HG03139 (cell line): Measurements from ENCODE around the gene SPRR2B.
"Not testable (repeated sequence)": the region's sequence is repeated elsewhere in the genome, so short reads cannot be mapped to it uniquely, and the experiment has no call there.

Experiments
- ATAC-seq: cut with Tn5 transposase; IDR thresholded peaks from one replicate; pipeline ENCODE4 v1.9.1; 2021; ENCODE audit not compliant: unreplicated experiment

SPRR2B gene

DNA sequence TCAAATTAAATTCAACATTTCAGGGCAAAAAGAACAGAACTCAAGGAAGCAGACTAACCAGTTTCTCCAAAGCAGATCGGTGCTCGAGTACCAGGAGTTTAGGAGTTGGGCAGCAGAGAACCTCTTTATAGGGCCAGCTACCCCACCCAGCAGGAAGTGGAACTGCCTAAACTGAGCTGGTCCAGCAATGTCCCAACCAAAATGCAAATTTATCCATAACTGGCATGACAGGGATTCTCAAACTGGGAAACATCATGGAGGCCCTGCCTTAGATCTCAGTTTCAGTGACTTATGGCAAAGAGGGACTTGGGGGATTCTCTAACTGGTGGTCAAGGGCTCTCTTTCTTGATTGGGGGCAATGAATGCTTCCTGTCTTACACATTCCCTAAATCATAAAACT is at the start of gene SPRR2B:
TSS of gene SPRR2B (minus strand) at position 101 of the 400 bp plus-strand sequence. CDS start 772 bp downstream, outside the sequence.
- no peak for ATAC-seq

DNA sequence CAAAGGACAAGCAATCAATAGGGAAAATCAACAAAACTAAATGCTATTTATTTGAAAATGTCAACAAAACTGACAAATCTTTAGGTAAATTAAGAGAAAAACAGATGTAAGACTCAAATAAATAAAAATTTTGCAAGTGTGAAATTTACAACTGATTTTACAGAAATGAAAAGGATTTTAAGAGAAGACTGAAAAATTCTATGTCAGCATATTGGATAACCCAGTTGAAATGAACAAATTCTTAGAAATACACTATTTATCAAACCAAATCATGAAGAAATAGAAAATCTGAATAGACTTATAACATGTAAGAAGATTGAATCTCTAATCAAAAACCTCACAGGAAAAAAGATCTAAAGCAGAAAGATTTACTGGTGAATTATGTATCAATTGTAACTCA is 49.5 kb upstream of the SPRR2B start:
- no peak for ATAC-seq

DNA sequence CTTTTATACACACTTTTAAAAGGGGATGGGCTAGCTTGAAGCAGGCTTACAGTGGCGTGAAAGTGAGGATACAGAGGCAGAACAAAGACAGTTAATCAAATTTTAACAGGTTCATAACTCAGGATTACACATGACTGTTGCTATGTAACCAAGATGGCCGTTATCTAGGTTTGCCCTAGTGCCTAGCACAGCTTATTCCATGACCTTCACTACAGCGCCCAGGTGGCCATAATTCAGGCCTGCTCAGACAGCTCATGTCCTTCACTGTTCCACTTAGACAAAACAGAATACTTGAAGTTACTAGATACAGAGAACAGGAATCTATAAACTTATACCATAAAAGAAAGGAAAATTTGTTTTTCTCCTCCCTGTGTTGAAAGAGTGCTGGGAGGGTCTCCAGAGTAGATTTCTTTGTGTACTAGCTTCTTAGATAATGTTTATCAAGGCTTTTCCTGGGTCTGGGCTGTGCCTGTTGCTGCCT is 48.1 kb upstream of the SPRR2B start:
- no peak for ATAC-seq

DNA sequence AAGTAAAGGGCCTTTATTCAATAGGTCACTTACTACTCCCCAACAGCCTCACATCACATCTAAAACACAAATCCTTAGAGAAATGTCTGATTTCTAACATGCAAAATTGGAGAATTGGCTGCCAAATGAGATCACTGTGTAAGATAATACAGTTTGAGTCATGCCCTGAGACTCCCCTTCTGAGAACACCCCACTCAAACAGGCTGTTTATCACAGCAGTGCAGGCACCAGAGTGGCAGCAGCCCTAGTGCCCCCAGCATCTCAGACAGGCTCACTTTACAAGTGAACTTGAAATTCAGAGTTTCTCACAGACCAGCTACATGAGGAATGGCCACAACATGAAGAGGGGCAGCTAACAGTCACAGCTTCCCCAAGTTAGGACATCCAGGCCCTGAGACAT is 43.9 kb upstream of the SPRR2B start:
- not testable (repeated sequence) for ATAC-seq

DNA sequence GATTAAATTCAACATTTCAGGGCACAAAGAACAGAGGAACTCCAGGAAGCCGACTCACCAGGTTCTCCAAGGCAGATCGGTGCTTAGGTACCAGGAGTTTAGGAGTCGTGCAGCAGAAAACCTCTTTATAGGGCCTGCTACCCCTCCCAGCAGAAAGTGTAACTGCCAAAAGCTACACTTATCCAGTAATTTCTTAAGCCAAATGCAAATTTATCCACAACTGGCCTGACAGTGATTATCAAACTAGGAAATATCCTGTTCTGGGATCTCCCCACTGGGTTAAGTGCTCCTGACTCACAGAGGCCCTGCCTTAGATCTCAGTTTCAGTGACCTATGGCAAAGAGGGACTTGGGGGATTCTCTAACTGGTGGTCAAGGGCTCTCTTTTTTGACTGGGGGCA is 42.0 kb upstream of the SPRR2B start, which contains the start of gene SPRR2F:
TSS of gene SPRR2F (minus strand) at position 101 of the 400 bp plus-strand sequence. CDS start 783 bp downstream, outside the sequence.
- ATAC-seq, result no peak

DNA sequence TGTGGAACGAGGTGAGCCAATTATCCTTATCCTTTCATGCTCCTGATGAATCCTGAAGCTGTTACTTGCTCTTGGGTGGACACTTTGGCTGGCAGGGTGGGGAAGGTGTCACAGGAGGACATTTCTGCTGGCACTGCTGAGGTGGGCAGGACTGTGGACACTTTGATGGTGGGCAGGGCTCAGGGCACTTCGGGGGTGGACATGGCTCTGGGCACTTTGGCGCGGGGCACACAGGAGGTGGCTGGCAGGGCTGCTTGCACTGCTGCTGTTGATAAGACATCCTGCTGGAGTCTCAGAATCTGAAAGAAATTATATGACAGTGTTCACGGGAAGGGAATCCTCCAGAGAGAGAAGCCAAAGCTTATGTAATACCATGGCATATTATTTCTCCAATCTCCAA is 41.0 kb upstream of the SPRR2B start:
- ATAC-seq, result not testable (repeated sequence)

- no peak for ATAC-seq
Measured at GRCh38 chr1:153100245-153100644, 28.8 kb upstream of the SPRR2B start.

GRCh38 chr1:153099461-153100045 is 28.1 kb upstream of the SPRR2B start:
- no peak for ATAC-seq

DNA sequence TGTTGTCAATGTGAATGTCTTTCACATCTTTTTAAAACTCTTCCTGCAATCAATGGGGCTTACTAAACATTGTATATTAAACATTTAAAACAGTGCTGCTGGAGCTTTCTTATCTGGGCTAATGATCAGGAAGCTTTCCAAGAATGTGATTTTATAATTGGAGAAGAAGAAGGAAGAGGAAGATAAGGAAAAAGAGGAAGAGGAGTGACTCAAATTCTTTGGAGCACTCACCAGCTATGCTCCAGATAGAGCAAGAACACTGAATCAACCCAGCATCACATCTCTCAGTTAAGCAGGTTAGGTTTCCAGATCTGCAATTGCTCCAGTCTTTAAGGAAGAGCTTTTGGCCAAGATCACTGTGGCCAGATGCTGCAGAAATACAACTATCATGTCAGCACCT is 24.4 kb upstream of the SPRR2B start:
- no peak for ATAC-seq

DNA sequence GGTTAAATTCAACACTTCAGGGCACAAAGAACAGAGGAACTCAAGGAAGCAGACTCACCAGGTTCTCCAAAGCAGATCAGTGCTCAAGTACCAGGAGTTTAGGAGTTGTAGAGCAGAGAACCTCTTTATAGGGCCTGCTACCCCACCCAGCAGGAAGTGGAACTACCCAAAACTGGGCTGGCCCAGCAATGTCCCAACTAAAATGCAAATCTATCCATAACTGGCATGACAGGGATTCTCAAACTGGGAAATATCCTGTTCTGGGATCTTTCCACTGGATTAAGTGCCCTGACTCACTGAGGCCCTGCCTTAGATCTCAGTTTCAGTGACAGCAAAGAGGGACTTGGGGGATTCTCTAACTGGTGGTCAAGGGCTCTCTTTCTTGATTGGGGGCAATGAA is 23.0 kb upstream of the SPRR2B start, which contains the start of gene SPRR2E:
TSS of gene SPRR2E (minus strand) at position 101 of the 400 bp plus-strand sequence. CDS start 775 bp downstream, outside the sequence.
- ATAC-seq, result no peak

DNA sequence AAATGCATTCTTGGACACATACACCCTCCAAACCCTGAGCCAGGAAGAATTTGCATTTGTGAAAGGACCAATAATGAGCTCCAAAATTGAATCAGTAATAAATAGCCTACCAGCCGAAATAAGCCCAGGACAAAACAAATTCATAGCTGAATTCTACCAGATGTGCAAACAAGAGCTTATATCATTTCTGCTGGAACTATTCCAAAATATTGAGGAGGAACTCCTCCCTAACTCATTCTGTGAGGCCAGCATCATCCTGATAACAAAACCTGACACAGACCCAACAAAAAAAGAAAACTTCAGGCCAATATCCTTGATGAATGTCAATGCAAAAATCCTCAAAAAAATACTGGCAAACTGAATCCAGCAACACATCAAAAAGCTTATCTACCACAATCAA is 16.2 kb upstream of the SPRR2B start:
- ATAC-seq, result no peak

GRCh38 chr1:153081736-153082135 is 10.3 kb upstream of the SPRR2B start:
- no peak for ATAC-seq

GRCh38 chr1:153072806-153073726 is 1.7 kb upstream of the SPRR2B start:
- ATAC-seq, result no peak

- no peak for ATAC-seq
Measured at GRCh38 chr1:153070243-153070642, 1.2 kb downstream of the SPRR2B start.

DNA sequence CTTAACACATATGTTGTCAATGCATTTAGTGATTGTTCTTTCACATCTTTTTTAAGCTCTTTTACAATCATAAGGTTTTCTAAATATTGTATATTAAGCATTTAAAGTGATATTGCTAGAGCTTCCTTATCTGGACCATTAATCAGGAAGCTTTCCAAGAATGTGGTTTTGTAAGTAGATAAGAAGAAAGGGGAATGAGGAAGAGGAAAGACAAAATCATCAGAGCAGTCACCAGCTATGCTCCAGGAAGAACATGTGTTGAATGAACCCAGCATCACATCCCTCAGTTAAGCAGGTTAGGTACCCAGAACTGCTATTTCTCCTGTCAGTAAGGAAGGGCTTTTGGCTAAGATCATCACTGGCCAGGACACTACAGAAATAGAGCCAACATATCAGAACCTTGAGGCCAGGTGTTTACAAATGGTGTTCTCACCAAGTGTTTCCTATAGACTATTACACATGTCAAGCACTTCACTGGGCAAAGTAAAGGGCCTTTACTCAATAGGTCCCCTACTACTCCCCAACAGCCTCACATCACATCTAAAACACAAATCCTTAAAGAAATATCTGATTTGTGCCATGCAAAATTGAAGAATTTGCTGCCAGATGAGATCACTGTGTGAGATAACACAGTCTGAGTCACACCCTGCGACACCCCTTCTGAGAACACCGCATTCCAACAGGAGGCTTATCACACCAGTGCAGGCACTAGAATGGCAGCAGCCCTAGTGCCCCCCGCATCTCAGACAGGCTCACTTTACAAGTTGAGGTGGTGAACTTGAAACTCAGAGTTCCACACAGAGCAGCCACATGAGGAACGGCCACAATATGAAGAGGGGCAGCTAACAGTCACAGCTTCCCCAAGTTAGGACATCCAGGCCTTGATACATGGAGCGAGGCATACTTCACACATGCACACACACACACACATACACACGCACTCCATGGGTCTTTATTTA is 12.3 kb downstream of the SPRR2B start:
- no peak for ATAC-seq

- no peak for ATAC-seq
Measured at GRCh38 chr1:153058154-153058553, 13.3 kb downstream of the SPRR2B start.

DNA sequence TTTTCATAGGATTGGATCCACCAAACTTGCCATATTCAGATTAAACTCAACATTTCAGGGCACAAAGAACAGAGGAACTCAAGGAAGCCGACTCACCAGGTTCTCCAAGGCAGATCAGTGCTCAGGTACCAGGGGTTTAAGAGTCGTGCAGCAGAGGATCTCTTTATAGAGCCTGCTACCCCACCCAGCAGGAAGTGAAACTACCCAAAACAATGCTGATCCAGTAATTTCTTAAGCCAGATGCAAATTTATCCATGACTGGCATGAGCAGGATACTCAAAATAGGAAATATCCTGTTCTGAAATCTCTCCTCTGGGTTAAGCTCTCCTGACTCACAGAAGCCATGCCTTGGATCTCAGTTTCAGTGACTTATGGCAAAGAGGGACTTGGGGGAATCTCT is 14.0 kb downstream of the SPRR2B start, which contains the start of gene SPRR2A:
TSS of gene SPRR2A (minus strand) at position 138 of the 400 bp plus-strand sequence. CDS start 777 bp downstream, outside the sequence.
- no peak for ATAC-seq

GRCh38 chr1:153056111-153056510 is 15.3 kb downstream of the SPRR2B start:
- not testable (repeated sequence) for ATAC-seq

GRCh38 chr1:153049211-153049610 is 22.2 kb downstream of the SPRR2B start:
- ATAC-seq, result no peak

DNA sequence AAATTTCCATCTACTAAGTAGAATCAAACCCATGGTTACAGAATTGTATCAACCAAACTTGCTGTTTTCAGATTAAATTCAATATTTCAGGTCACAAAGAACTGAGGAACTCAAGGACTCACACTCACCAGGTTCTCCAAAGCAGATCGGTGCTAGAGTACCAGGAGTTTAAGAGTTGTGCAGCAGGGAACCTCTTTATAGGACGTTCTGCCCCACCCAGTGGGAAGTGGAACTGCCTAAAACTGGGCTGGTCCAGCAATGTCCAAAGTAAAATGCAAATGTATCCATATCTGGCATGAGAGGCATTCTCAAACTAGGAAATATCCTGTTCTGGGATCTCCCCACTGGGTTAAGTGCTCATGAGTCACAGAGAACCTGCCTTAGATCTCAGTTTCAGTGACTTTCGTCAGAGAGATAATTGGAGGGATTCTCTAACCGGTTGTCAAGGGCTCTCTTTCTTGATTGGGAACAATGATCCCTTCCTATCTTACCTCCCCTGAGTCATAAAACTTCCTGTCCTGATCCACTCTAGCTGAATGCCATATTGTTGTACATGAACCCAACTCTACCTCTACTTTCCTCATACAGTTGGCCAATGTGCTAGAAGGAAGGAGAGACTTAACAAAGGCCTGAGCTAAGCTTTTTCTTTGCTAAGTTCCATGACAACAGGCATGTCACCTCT is 30.3 kb downstream of the SPRR2B start, which contains the start of gene SPRR2D:
TSS of gene SPRR2D (minus strand) at position 171 of the 682 bp plus-strand sequence. CDS start 774 bp downstream, outside the sequence.
- no peak for ATAC-seq
